Endothelial cell of umbilical vein (primary cell): ENCODE results near the gene SLC49A3. TPM values are rescaled to one million over a fixed set of nuclear protein-coding genes. Genes with fewer than 3 reads are reported as not detected.

Source experiments
- BruUV-seq: library from RNA; stranded (reverse); fragments of 400-500 nt; replicated peaks from 2 replicates; lab custom pipeline; 2021; lab: Mats Ljungman, UMichigan
- CTCF ChIA-PET: fragments of 300-600, 350-600 bp; sonication (Branson Sonifier 250); formaldehyde crosslinking; loops from one replicate; lab custom pipeline; 2021; ENCODE audit warnings: antibody characterized with exemption, inconsistent platforms; lab: Charles Lee
- POLR2A ChIA-PET: fragments of 300-600, 350-600 bp; sonication (Branson Sonifier 250); formaldehyde crosslinking; loops from one replicate; lab custom pipeline; 2021; ENCODE audit warnings: antibody characterized with exemption, inconsistent platforms; lab: Charles Lee
- DNase-seq: peaks from one replicate; pipeline ENCODE4 v3.0.0-alpha.2; 2011; ENCODE audit warnings: low read depth, low spot score
- FAIRE-seq: peaks from 2 replicates; lab custom pipeline; 2011; peaks lifted over from hg19 to GRCh38; lab: Jason Lieb, UNC
- H2AFZ ChIP-seq: 2 replicates; pipeline ENCODE4 v1.6.0; 2012; ENCODE audit warnings: low read depth, low read length, control low read depth, inconsistent platforms
- H3K27ac ChIP-seq: 2 replicates; pipeline ENCODE4 v1.5.1; 2011; ENCODE audit warnings: low read depth, mild to moderate bottlenecking, control low read depth, low read length, moderate library complexity; ENCODE audit not compliant: insufficient read depth
- H3K27me3 ChIP-seq, 2 experiments: 2 replicates each; pipeline versions ENCODE4 v1.6.0 to v1.6.1; 2011; ENCODE audit warnings: low read length in 2 of 2, mixed read lengths in 1 of 2; ENCODE audit not compliant: control insufficient read depth in 2 of 2, insufficient read depth in 2 of 2
- H3K36me3 ChIP-seq, 2 experiments: 2 replicates in 1 of 2; 3 replicates in 1 of 2; pipeline ENCODE4 v1.5.1; 2011; ENCODE audit warnings: low read length in 2 of 2, mild to moderate bottlenecking in 1 of 2, moderate library complexity in 1 of 2; ENCODE audit not compliant: control insufficient read depth in 2 of 2, insufficient read depth in 2 of 2; ENCODE audit errors: extremely low read depth in 1 of 2
- H3K4me1 ChIP-seq: 3 replicates; pipeline ENCODE4 v1.5.1; 2011; ENCODE audit warnings: mild to moderate bottlenecking, low read length; ENCODE audit not compliant: control insufficient read depth, insufficient read depth; ENCODE audit errors: extremely low read depth
- H3K4me2 ChIP-seq: 2 replicates; pipeline ENCODE4 v1.6.1; 2011; ENCODE audit warnings: low read length, control low read depth, mixed read lengths; ENCODE audit not compliant: insufficient read depth
- H3K4me3 ChIP-seq, 3 experiments: fragments of 200-600 bp in 1 of 3; sonication (generic), shearing (Covaris generic) in 1 of 3; replicated peaks in 1 of 3; 2 replicates each; pipeline ENCODE4 v1.5.1; 2011 to 2016; ENCODE audit warnings: control low read depth in 3 of 3, low read length in 3 of 3, mild to moderate bottlenecking in 2 of 3, inconsistent platforms in 1 of 3, low read depth in 1 of 3, moderate library complexity in 1 of 3; ENCODE audit not compliant: insufficient read depth in 1 of 3
- H3K79me2 ChIP-seq: 2 replicates; pipeline ENCODE4 v1.6.0; 2012; ENCODE audit warnings: low read length, inconsistent platforms; ENCODE audit not compliant: control insufficient read depth, insufficient read depth
- H3K9ac ChIP-seq: replicated peaks from 2 replicates; pipeline ENCODE3; 2011; ENCODE audit warnings: low read length, control low read depth; ENCODE audit not compliant: insufficient read depth; ENCODE audit errors: extremely low read depth
- H3K9me1 ChIP-seq: replicated peaks from 3 replicates; pipeline ENCODE4 v1.6.0; 2011; ENCODE audit warnings: mild to moderate bottlenecking, low read length; ENCODE audit not compliant: control insufficient read depth, insufficient read depth; ENCODE audit errors: extremely low read depth
- H3K9me3 ChIP-seq: replicated peaks from 2 replicates; pipeline ENCODE4 v1.5.1; 2012; ENCODE audit warnings: low read length, inconsistent platforms; ENCODE audit not compliant: control insufficient read depth, insufficient read depth
- H4K20me1 ChIP-seq: replicated peaks from 2 replicates; pipeline ENCODE3; 2011; ENCODE audit warnings: mild to moderate bottlenecking, low read length; ENCODE audit not compliant: control insufficient read depth, insufficient read depth; ENCODE audit errors: extremely low read depth
- EZH2 ChIP-seq: IDR thresholded peaks from 2 replicates; pipeline ENCODE4 v1.6.1; 2012; ENCODE audit warnings: borderline replicate concordance, low read depth, mild to moderate bottlenecking, moderate library complexity, low read length, inconsistent platforms; ENCODE audit not compliant: severe bottlenecking
- FOS ChIP-seq: IDR thresholded peaks from 2 replicates; pipeline ENCODE4 v1.6.1; 2011; ENCODE audit warnings: mild to moderate bottlenecking, low read length, moderate library complexity, borderline replicate concordance; ENCODE audit not compliant: insufficient read depth
- GATA2 ChIP-seq: IDR thresholded peaks from 2 replicates; pipeline ENCODE4 v1.7.0; 2011; ENCODE audit warnings: low read depth, mild to moderate bottlenecking, moderate library complexity, mixed read lengths, low read length; ENCODE audit not compliant: insufficient read length, insufficient read depth
- JUN ChIP-seq: IDR thresholded peaks from 2 replicates; pipeline ENCODE4 v1.6.1; 2011; ENCODE audit warnings: borderline replicate concordance, low read depth; ENCODE audit not compliant: insufficient read length, insufficient read depth
- MYC ChIP-seq: IDR thresholded peaks from one replicate; pipeline ENCODE4 v1.6.1; 2011; ENCODE audit warnings: mild to moderate bottlenecking, low read depth, low read length
- POLR2A ChIP-seq: IDR thresholded peaks from 2 replicates; pipeline ENCODE4 v1.6.1; 2012; ENCODE audit warnings: low read depth, mild to moderate bottlenecking, control low read depth, low read length
- POLR2AphosphoS5 ChIP-seq: IDR thresholded peaks from 2 replicates; pipeline ENCODE4 v1.6.1; 2012; ENCODE audit warnings: low read depth, mild to moderate bottlenecking, control low read depth, low read length, moderate library complexity; ENCODE audit not compliant: insufficient read depth
- dilution Hi-C: fragments of 300-500 bp; cut with MboI; formaldehyde crosslinking; loops from one replicate; pipeline ENCODE4 v1.15.0; 2019; ENCODE audit warnings: low sequenced_read_pairs; ENCODE audit not compliant: extremely low pct_ligation_motif_present
- intact Hi-C: fragments of 100-400 bp; cut with micrococcal nuclease; formaldehyde crosslinking; loops from one replicate; pipeline ENCODE4 v1.10.0; 2022
- polyA plus RNA-seq, 4 experiments: library from polyadenylated mRNA; depleted of rRNA in 3 of 4; stranded (reverse) in 3 of 4; unstranded in 1 of 4; fragments of >200 nt; gene quantifications; 2 replicates each; pipeline versions ENCODE4 v1.2.1 to v1.2.3, GENCODE V29; 2011 to 2012; ENCODE audit warnings: missing spikeins in 1 of 4
- total RNA-seq: library from RNA; stranded (reverse); gene quantifications from 2 replicates; pipeline ENCODE4 v1.2.3, GENCODE V29; 2021
- TF ChIP-seq, protein P1 (sequence below), 2 donors: IDR thresholded peaks; 1 replicate in 1 of 2; 2 replicates in 1 of 2; pipeline ENCODE4 v1.5.1; 2011; ENCODE audit warnings: low read length in 2 of 2, mild to moderate bottlenecking in 2 of 2, moderate library complexity in 2 of 2, control low read depth in 1 of 2, inconsistent platforms in 1 of 2, low read depth in 1 of 2; ENCODE audit not compliant: insufficient read depth in 1 of 2; ENCODE audit errors: extremely low read depth in 1 of 2
- TF ChIP-seq, protein P2 (sequence below): IDR thresholded peaks from 2 replicates; pipeline ENCODE4 v1.6.1; 2011; ENCODE audit not compliant: insufficient read depth, insufficient read length

Gene SLC49A3
- total and polyA plus RNA-seq, 2 donors (not counting 3 experiments of a cell fraction or from before 2014, with no cell fraction given) = 4.2 to 11.5 TPM

DNA sequence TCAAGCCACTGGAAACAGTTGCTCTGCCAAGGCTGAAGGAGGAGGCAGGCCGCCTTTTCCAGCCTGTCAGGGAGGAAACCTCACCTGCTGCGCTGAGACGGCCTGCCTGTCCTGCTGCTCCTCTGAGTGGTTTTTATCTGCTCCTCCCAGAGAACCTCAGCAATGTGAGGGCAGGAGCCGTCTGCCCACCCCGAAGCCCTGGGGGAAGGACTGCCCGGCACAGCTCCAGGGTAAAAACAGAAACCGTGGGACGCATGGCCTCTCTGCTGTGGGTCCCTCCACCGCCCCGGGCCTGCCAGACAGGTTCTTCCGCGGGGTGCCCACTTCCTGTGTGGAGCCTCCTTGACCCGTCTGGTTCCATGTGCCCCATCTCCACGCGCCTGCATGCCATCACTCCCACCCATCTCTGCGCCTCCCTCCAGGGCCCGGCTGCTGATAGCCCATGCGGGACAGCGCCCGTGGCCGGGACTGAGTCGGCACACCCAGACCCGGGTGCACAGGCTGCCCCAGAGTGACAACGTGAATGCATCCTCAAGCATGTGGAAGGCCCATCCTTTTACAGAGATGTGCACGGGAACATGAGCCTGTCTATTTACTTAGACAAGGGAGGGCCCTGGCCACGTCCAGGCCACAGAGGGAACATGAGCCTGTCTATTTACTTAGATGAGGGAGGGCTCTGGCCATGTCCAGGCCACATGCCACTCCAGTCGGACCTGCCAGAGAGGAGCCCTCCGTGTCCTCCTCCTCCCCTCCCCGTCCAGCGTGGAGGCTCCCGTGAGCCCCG is 4.0 kb upstream of the SLC49A3 start:
- peaks cover 2 to 4% of the 10 kb centered on the region in 2 experiments for H3K27me3 ChIP-seq
- H3K4me1 ChIP-seq = peaks cover 8% of the 10 kb centered on the region
- H3K9me1 ChIP-seq = no peaks in the 10 kb centered on the region
- no peaks in the 10 kb centered on the region for H3K79me2 ChIP-seq
- no peaks in the 10 kb centered on the region for H4K20me1 ChIP-seq
- FAIRE-seq (no peak), DNase-seq (no peak)
- dilution Hi-C loops = no loop called here
- CTCF ChIA-PET = interaction anchor here (1.0 kb wide), 1 partner anchor 9 kb away, joined by 3 read pairs; no protein-coding TSS in a partner anchor
- no TSS peak for BruUV-seq
- POLR2A ChIA-PET = no interaction called here
- no peak overlapping the region for H3K9ac ChIP-seq
- no peak overlapping the region for H2AFZ ChIP-seq
- TF ChIP-seq GATA2 (no peak), FOS (no peak), JUN (no peak), EZH2 (no peak), POLR2A (no peak), POLR2AphosphoS5 (no peak), MYC (no peak)
- TF ChIP-seq, protein P1, sequence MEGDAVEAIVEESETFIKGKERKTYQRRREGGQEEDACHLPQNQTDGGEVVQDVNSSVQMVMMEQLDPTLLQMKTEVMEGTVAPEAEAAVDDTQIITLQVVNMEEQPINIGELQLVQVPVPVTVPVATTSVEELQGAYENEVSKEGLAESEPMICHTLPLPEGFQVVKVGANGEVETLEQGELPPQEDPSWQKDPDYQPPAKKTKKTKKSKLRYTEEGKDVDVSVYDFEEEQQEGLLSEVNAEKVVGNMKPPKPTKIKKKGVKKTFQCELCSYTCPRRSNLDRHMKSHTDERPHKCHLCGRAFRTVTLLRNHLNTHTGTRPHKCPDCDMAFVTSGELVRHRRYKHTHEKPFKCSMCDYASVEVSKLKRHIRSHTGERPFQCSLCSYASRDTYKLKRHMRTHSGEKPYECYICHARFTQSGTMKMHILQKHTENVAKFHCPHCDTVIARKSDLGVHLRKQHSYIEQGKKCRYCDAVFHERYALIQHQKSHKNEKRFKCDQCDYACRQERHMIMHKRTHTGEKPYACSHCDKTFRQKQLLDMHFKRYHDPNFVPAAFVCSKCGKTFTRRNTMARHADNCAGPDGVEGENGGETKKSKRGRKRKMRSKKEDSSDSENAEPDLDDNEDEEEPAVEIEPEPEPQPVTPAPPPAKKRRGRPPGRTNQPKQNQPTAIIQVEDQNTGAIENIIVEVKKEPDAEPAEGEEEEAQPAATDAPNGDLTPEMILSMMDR (IDR thresholded peaks at IDR 0.05; ENCODE audit: extremely low read depth in 1 of 2, insufficient read depth in 1 of 2, low read depth in 1 of 2, low read length in 2 of 2) = no peak
- TF ChIP-seq, protein P2, sequence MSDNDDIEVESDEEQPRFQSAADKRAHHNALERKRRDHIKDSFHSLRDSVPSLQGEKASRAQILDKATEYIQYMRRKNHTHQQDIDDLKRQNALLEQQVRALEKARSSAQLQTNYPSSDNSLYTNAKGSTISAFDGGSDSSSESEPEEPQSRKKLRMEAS = no peak
- H3K36me3 ChIP-seq = no peaks in the 10 kb centered on the region
- no peak overlapping the region for H3K4me2 ChIP-seq
- intact Hi-C loops = no loop called here
- H3K9me3 ChIP-seq = no peaks in the 10 kb centered on the region
- H3K27ac ChIP-seq = no peak overlapping the region
- no peak overlapping the region for H3K4me3 ChIP-seq
